Measurements from ENCODE around the gene GABRR3. TPM values are rescaled to one million over a fixed set of nuclear protein-coding genes. Genes with fewer than 3 reads are reported as not detected.

GABRR3 gene
- polyA plus RNA-seq, 1 donor from 2014 or later: not detected

- H3K9me3 ChIP-seq (ENCODE audit: low read length): no peaks in the 10 kb centered on the region
- H3K36me3 ChIP-seq (ENCODE audit: insufficient read depth, low read length): no peaks in the 10 kb centered on the region
- H3K9ac ChIP-seq (ENCODE audit: low read length): no peak overlapping the region
- H3K27me3 ChIP-seq (ENCODE audit: insufficient read depth, low read depth, low read length): no peaks in the 10 kb centered on the region
- no peaks in the 10 kb centered on the region for H3K9me2 ChIP-seq (ENCODE audit: insufficient read depth, low read length)
- no peak overlapping the region for H3K4me2 ChIP-seq (ENCODE audit: low read length)
- H3F3A ChIP-seq (ENCODE audit: insufficient read depth, low read length, poor library complexity, severe bottlenecking): no peaks in the 10 kb centered on the region
- TF ChIP-seq CTCF (IDR thresholded peaks at IDR 0.05; ENCODE audit: poor library complexity, severe bottlenecking) (no peak), EZH2 (IDR thresholded peaks at IDR 0.05; ENCODE audit: borderline replicate concordance, insufficient read depth, low read length, poor library complexity, severe bottlenecking) (no peak), SMC3 (conservative IDR thresholded peaks at IDR 0.05; ENCODE audit: poor library complexity) (no peak), MXI1 (conservative IDR thresholded peaks at IDR 0.05; ENCODE audit: poor library complexity, severe bottlenecking) (no peak)
- no peaks in the 10 kb centered on the region for H3K79me2 ChIP-seq (replicated peaks; ENCODE audit: insufficient read depth, low read length)
- no peak overlapping the region for H3K4me3 ChIP-seq (ENCODE audit: low read length)
- no peak overlapping the region for H2AFZ ChIP-seq (ENCODE audit: low read depth, low read length)
- no peaks in the 10 kb centered on the region for H4K20me1 ChIP-seq (ENCODE audit: insufficient read depth)
- H3K27ac ChIP-seq (ENCODE audit: low read length): no peak overlapping the region
Observed at GRCh38 chr3:98056035-98056434, 20.9 kb upstream of the GABRR3 start.

- H3K27ac ChIP-seq (ENCODE audit: low read length): no peak overlapping the region
- no peaks in the 10 kb centered on the region for H3K79me2 ChIP-seq (replicated peaks; ENCODE audit: insufficient read depth, low read length)
- no peaks in the 10 kb centered on the region for H3K9me3 ChIP-seq (ENCODE audit: low read length)
- no peak overlapping the region for H3K9ac ChIP-seq (ENCODE audit: low read length)
- H2AFZ ChIP-seq (ENCODE audit: low read depth, low read length): no peak overlapping the region
- TF ChIP-seq CTCF (IDR thresholded peaks at IDR 0.05; ENCODE audit: poor library complexity, severe bottlenecking): no peak
- no peak for TF ChIP-seq REST (IDR thresholded peaks at IDR 0.05; ENCODE audit: borderline replicate concordance)
- TF ChIP-seq POLR2AphosphoS5 (IDR thresholded peaks at IDR 0.05): no peak
- no peak for TF ChIP-seq EP300 (conservative IDR thresholded peaks at IDR 0.05; ENCODE audit: poor library complexity, severe bottlenecking)
- TF ChIP-seq SMC3 (conservative IDR thresholded peaks at IDR 0.05; ENCODE audit: poor library complexity): no peak
- no peak for TF ChIP-seq EZH2 (IDR thresholded peaks at IDR 0.05; ENCODE audit: borderline replicate concordance, insufficient read depth, low read length, poor library complexity, severe bottlenecking)
- no peak for TF ChIP-seq TAF1 (IDR thresholded peaks at IDR 0.05; ENCODE audit: low read depth)
- no peak for TF ChIP-seq MXI1 (conservative IDR thresholded peaks at IDR 0.05; ENCODE audit: poor library complexity, severe bottlenecking)
- no peak for TF ChIP-seq RAD21 (conservative IDR thresholded peaks at IDR 0.05)
- H3F3A ChIP-seq (ENCODE audit: insufficient read depth, low read length, poor library complexity, severe bottlenecking): no peaks in the 10 kb centered on the region
- H3K9me2 ChIP-seq (ENCODE audit: insufficient read depth, low read length): no peaks in the 10 kb centered on the region
- H3K27me3 ChIP-seq (ENCODE audit: insufficient read depth, low read depth, low read length): no peaks in the 10 kb centered on the region
- H3K36me3 ChIP-seq (ENCODE audit: insufficient read depth, low read length): no peaks in the 10 kb centered on the region
- no peak overlapping the region for H3K4me2 ChIP-seq (ENCODE audit: low read length)
- no peaks in the 10 kb centered on the region for H4K20me1 ChIP-seq (ENCODE audit: insufficient read depth)
- H3K4me3 ChIP-seq (ENCODE audit: low read length): no peak overlapping the region
Observed at GRCh38 chr3:98049271-98049670, 14.2 kb upstream of the GABRR3 start.

Measured in neural cell (in vitro differentiated cells).